ENCODE results near the gene USP10. TPM values are rescaled to one million over a fixed set of nuclear protein-coding genes. Genes with fewer than 3 reads are reported as not detected.

USP10 gene
- total RNA-seq, 2 experiments from 2014 or later, result 65.9 to 134 TPM

GRCh38 chr16:84672276-84673202 is 27.3 kb upstream of the USP10 start:
- no peak overlapping the region for H3K4me2 ChIP-seq (ENCODE audit: low read length)
- H2AFZ ChIP-seq (ENCODE audit: low read length), result no peak overlapping the region
- TF ChIP-seq CTCF (conservative IDR thresholded peaks at IDR 0.05; ENCODE audit: low read length) (peak; percentile 97), EZH2phosphoT487 (IDR thresholded peaks at IDR 0.05; ENCODE audit: borderline replicate concordance, low read depth, low read length) (no peak)

GRCh38 chr16:84673203-84673535 is 26.6 kb upstream of the USP10 start:
- H3K79me2 ChIP-seq (ENCODE audit: insufficient read depth, low read depth, low read length), result no peaks in the 10 kb centered on the region
- no peaks in the 10 kb centered on the region; the same call in 1 of the 2 replicates for H3K36me3 ChIP-seq (ENCODE audit: insufficient read depth, low read length)
- intact Hi-C loops (cut with micrococcal nuclease; ENCODE audit: unreplicated experiment), result loop anchor here (2.0 kb wide), 1 partner anchor 50 kb away; no protein-coding TSS in a partner anchor
- no peaks in the 10 kb centered on the region for H3K9me3 ChIP-seq (ENCODE audit: low read length)
- H2AFZ ChIP-seq (ENCODE audit: low read length), result 0 out of 2 replicates have a peak overlapping the region, but pooled peaks have one; percentile 5
- H3K9me2 ChIP-seq (ENCODE audit: insufficient read depth, low read length), result no peaks in the 10 kb centered on the region
- ChIA-PET POLR2A (no interaction called here), CTCF (ENCODE audit: unreplicated experiment) (interaction anchor here (3.9 kb wide), 1 partner anchor 53 kb away, joined by 17 read pairs; no protein-coding TSS in a partner anchor)
- no peak for TF ChIP-seq CTCF (conservative IDR thresholded peaks at IDR 0.05; ENCODE audit: low read length)
- TF ChIP-seq EZH2phosphoT487 (IDR thresholded peaks at IDR 0.05; ENCODE audit: borderline replicate concordance, low read depth, low read length), result no peak
- no peak overlapping the region for H3K27ac ChIP-seq (ENCODE audit: low read depth, low read length, poor library complexity, severe bottlenecking)
- peaks cover 9% of the 10 kb centered on the region for H3K4me1 ChIP-seq (ENCODE audit: insufficient read depth, low read length, poor library complexity, severe bottlenecking)
- no TSS peak for BruUV-seq (replicated peaks)
- H3K4me2 ChIP-seq (ENCODE audit: low read length), result no peak overlapping the region
- H4K20me1 ChIP-seq (ENCODE audit: insufficient read depth, low read length), result no peaks in the 10 kb centered on the region
- DNase-seq (ENCODE audit: low spot score), result no peak
- H3K4me3 ChIP-seq (ENCODE audit: low read depth, low read length, poor library complexity, severe bottlenecking), result no peak overlapping the region

More at GRCh38 chr16:84672276-84673202, 27.3 kb upstream of the USP10 start:
- DNase-seq (ENCODE audit: low spot score), result peak; percentile 81
- POLR2A ChIA-PET, result interaction anchor here (0.5 to 1.6 kb wide), 5 partner anchors 9 to 21 kb away, joined by 3 to 6 read pairs (median 4); no protein-coding TSS in a partner anchor
- Histone ChIP-seq H3K9me3 (ENCODE audit: low read length) (no peaks in the 10 kb centered on the region), H3K36me3 (ENCODE audit: insufficient read depth, low read length) (no peaks in the 10 kb centered on the region; the same call in 1 of the 2 replicates), H4K20me1 (ENCODE audit: insufficient read depth, low read length) (no peaks in the 10 kb centered on the region), H3K4me3 (ENCODE audit: low read depth, low read length, poor library complexity, severe bottlenecking) (no peak overlapping the region), H3K27ac (ENCODE audit: low read depth, low read length, poor library complexity, severe bottlenecking) (no peak overlapping the region), H3K9me2 (ENCODE audit: insufficient read depth, low read length) (no peaks in the 10 kb centered on the region), H3K4me1 (ENCODE audit: insufficient read depth, low read length, poor library complexity, severe bottlenecking) (peaks cover 9% of the 10 kb centered on the region), H3K79me2 (ENCODE audit: insufficient read depth, low read depth, low read length) (no peaks in the 10 kb centered on the region)
- CTCF ChIA-PET (ENCODE audit: unreplicated experiment), result interaction anchor here (0.5 to 3.9 kb wide), 4 partner anchors 9 to 66 kb away, joined by 3 to 17 read pairs (median 8); no protein-coding TSS in a partner anchor
- no TSS peak for BruUV-seq (replicated peaks)
- intact Hi-C loops (cut with micrococcal nuclease; ENCODE audit: unreplicated experiment), result loop anchor here (1.0 to 2.0 kb wide), 3 partner anchors 50 to 66 kb away; no protein-coding TSS in a partner anchor

All from OCI-LY7 (cell line).